GM18907 (cell line): ENCODE measurements around the gene CFAP299.
"Not testable (repeated sequence)": the region's sequence is repeated elsewhere in the genome, so short reads cannot be mapped to it uniquely, and the experiment has no call there.

ENCODE experiments used
- ATAC-seq: cut with Tn5 transposase; IDR thresholded peaks from one replicate; pipeline ENCODE4 v1.9.1; 2021; ENCODE audit warnings: mild to moderate bottlenecking, moderate library complexity; ENCODE audit not compliant: unreplicated experiment

Gene CFAP299

GRCh38 chr4:80439294-80440061 is 103.9 kb downstream of the CFAP299 start:
- not testable (repeated sequence) for ATAC-seq

- no peak for ATAC-seq
Observed at GRCh38 chr4:80446248-80446647, 110.7 kb downstream of the CFAP299 start.

- ATAC-seq = no peak
Observed at GRCh38 chr4:80446664-80447063, 111.1 kb downstream of the CFAP299 start.

- ATAC-seq = no peak
Observed at GRCh38 chr4:80447493-80447892, 112.0 kb downstream of the CFAP299 start.

- no peak for ATAC-seq
Observed at GRCh38 chr4:80448056-80448455, 112.5 kb downstream of the CFAP299 start.

- ATAC-seq = no peak
Observed at GRCh38 chr4:80452055-80452454, 116.5 kb downstream of the CFAP299 start.

- no peak for ATAC-seq
Observed at GRCh38 chr4:80452768-80453167, 117.2 kb downstream of the CFAP299 start.

GRCh38 chr4:80454040-80454439 is 118.5 kb downstream of the CFAP299 start:
- no peak for ATAC-seq

GRCh38 chr4:80454556-80454955 is 119.0 kb downstream of the CFAP299 start:
- ATAC-seq = no peak

GRCh38 chr4:80459918-80460473 is 124.5 kb downstream of the CFAP299 start:
- ATAC-seq = no peak

GRCh38 chr4:80461412-80461811 is 125.9 kb downstream of the CFAP299 start:
- ATAC-seq = no peak

GRCh38 chr4:80462621-80463091 is 127.1 kb downstream of the CFAP299 start:
- ATAC-seq = peak; percentile 67

- ATAC-seq = no peak
Observed at GRCh38 chr4:80463509-80463908, 128.0 kb downstream of the CFAP299 start.

GRCh38 chr4:80465238-80465637 is 129.7 kb downstream of the CFAP299 start:
- ATAC-seq = no peak

GRCh38 chr4:80465736-80466135 is 130.2 kb downstream of the CFAP299 start:
- no peak for ATAC-seq

GRCh38 chr4:80466618-80467017 is 131.1 kb downstream of the CFAP299 start:
- ATAC-seq = no peak

GRCh38 chr4:80471756-80472155 is 136.2 kb downstream of the CFAP299 start:
- ATAC-seq = no peak

GRCh38 chr4:80475236-80475635 is 139.7 kb downstream of the CFAP299 start:
- no peak for ATAC-seq

GRCh38 chr4:80475798-80476197 is 140.3 kb downstream of the CFAP299 start:
- ATAC-seq = no peak

- ATAC-seq = no peak
Observed at GRCh38 chr4:80484712-80485111, 149.2 kb downstream of the CFAP299 start.

- ATAC-seq = no peak
Observed at GRCh38 chr4:80486603-80487002, 151.1 kb downstream of the CFAP299 start.

GRCh38 chr4:80489798-80490197 is 154.3 kb downstream of the CFAP299 start:
- peak; percentile 70 for ATAC-seq
